SK-MEL-5 (cell line): ENCODE data around the gene CGNL1. TPM values are rescaled to one million over a fixed set of nuclear protein-coding genes. Genes with fewer than 3 reads are reported as not detected.

ENCODE experiments used
- DNase-seq: peaks from one replicate; pipeline ENCODE4 v3.0.0-alpha.2; 2016; ENCODE audit warnings: low read depth, low spot score
- in situ Hi-C: cut with HindIII; loops from 2 replicates; pipeline ENCODE4 v1.10.0; 2016; ENCODE audit warnings: low sequenced_read_pairs, high pct_unique_total_duplicates, low pct_unique_long_range_greater_than_20kb
- total RNA-seq: library from RNA; depleted of rRNA; stranded (reverse); fragments of >200 nt; shearing (Covaris generic); gene quantifications from 2 replicates; pipeline ENCODE4 v1.2.3, GENCODE V29; 2014

CGNL1 gene
- total RNA-seq, 1 experiment from 2014 or later, result 0.24 TPM

DNA sequence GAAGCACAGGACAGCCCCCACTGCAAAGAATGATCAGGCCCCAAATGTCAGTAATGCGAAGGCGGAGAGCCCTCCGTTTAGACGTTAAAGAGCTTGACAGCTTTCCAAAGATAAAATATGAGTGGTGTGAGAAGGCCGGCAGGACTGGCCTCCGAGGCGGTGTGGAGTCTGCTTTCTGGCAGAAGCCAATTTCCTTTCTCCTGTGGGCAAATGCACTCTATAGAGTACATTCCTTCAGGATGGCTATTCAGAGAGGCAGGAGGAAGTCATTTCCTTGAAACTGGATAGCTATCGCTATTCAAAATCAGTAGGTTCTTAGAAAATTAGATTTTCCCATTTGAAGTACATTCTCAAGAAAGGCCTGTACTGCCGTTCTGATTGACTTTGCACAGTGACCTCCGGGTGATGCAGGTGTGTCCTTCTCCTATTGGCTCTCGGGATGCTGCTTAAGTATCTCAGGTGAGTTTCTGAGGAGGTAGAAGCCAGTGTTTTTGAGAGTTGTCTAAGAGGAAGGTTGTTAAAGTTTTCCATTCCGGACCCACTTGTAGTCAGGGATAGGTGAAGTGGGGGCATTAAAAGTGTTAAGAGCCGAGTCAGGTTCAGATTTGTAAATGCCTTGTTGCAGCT is 142.6 kb downstream of the CGNL1 start:
- DNase-seq, result no peak
- in situ Hi-C loops, result no loop called here

- DNase-seq, result no peak
- in situ Hi-C loops, result no loop called here
Observed at GRCh38 chr15:57519806-57520205, 143.5 kb downstream of the CGNL1 start.

- DNase-seq, result no peak
- in situ Hi-C loops, result no loop called here
Observed at GRCh38 chr15:57521503-57521902, 145.2 kb downstream of the CGNL1 start.

- in situ Hi-C loops, result no loop called here
- DNase-seq, result no peak
Observed at GRCh38 chr15:57522148-57522547, 145.8 kb downstream of the CGNL1 start.

DNA sequence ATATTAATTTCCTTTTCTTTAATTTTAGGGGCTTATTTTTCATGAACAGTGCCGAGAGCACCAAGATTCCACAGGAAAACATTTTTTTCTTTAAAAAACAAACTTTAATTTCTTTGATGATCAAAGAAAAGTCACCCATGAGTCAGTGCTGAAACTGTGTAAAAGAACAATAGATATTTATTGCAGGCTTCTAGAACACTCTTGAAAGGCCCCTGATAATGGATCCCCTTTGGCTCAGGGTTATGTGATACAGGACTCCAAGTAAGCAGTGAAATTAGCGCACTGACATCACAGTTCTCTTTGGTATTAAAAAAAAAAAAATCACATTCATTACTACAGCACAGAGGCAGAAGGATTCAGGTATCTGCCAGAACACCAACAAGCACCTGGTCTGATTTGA is 149.3 kb downstream of the CGNL1 start:
- DNase-seq, result no peak
- in situ Hi-C loops, result no loop called here

GRCh38 chr15:57526076-57526475 is 149.8 kb downstream of the CGNL1 start:
- in situ Hi-C loops, result no loop called here
- no peak for DNase-seq

DNA sequence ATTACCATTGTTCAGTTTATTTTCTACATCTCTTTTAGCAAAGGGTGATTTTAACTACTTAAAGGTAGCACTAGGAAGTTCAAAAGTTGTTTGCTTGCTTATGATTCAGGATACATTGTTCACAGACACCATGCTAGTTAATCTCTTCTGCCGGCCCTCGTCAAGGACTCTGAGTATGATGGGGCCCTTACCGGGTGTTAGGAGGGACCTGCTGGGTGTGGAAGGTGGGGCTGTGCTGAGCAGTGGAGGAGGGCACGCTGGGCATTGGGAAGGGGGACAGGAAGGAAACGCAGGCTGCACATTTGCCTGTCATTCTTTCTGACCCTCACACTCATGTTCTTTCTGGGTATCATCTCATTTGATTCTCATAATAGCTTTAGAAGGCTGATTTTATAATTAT is 150.3 kb downstream of the CGNL1 start:
- in situ Hi-C loops, result no loop called here
- DNase-seq, result no peak

- in situ Hi-C loops, result no loop called here
Observed at GRCh38 chr15:57527382-57528091, 151.2 kb downstream of the CGNL1 start.

GRCh38 chr15:57528940-57529565 is 152.7 kb downstream of the CGNL1 start:
- in situ Hi-C loops, result no loop called here
- no peak for DNase-seq

More at GRCh38 chr15:57527382-57528091, 151.2 kb downstream of the CGNL1 start:
- peak; percentile 92 for DNase-seq

- no peak for DNase-seq
- in situ Hi-C loops, result no loop called here
Observed at GRCh38 chr15:57529748-57530147, 153.4 kb downstream of the CGNL1 start.

- in situ Hi-C loops, result no loop called here
- DNase-seq, result peak; percentile 7
Observed at GRCh38 chr15:57532731-57533447, 156.6 kb downstream of the CGNL1 start.

- no peak for DNase-seq
- in situ Hi-C loops, result no loop called here
Observed at GRCh38 chr15:57533448-57533799, 157.1 kb downstream of the CGNL1 start.

DNA sequence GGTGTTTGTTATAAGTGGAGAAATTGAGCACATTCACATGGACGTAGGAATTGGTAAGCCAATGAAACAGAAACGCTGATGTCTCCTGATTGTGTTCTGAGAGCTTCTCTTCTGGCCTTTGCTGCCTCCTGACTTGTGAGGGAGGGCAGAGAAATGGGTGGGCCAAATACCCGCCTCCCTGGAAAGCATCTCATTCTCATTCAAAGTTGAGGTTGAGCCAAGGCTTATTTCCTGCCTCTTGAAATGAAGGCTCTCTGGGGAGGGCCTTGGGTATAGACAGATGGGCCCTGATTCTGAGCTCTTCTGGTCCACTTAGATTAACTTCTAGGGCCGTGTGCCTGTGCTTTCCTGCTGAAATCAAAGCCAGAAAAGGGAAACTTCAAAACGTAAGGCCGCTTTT is 158.0 kb downstream of the CGNL1 start:
- in situ Hi-C loops, result no loop called here
- no peak for DNase-seq

DNA sequence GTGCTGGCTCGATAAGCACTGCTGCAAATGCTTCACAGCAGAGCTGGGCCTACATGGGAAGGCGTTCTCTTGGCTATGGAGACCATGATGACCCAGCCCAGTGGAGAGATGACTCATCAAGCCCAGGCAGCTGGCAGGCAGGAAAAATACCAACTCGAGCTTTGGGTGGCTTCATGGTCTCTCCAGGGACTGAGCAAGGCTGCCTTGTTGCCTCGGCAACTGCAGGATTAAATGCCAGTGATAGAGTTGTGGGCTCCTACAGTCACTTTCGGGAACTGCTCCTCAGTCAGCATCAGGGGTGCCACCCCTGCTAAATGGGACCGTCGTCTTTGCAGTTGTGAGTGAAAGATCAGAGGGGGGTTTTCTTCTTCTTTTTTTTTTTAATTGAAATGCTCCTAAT is 160.8 kb downstream of the CGNL1 start:
- in situ Hi-C loops, result no loop called here
- peak; percentile 32 for DNase-seq

DNA sequence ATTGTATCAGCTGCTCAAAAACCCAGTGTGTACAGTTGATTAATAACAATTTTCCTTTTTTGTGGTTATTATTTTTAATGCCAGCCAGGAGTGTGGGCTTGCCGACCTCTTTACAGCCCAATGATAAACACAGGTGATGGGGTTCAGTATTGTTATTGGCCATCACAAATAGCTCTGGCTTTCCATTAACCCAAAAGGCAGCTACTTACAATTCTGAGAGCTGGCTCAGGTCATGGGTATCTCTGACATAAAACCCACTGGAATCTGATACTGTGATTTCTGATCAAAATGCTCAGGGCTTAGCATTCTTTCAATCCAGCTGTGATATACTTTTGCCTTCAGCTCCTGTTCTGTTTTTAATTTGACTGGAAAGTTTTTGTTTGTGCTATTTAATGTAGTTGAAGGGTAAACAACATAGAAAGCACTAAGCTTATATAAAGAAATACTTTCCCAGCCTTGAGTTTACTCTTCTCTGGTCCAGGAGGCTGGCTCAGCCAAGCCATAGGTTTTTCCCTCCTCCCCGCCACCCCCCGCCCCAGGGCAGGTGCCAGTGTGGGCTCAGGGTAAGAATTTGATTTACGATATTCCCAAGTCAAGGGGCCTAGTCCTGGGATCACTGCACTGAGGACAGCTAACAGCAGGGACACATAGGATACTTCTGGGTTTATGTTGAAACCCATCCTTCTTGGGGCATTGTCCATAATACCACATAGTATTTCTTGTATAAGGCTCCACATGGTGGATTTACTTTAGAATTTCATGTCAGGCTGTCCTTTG is 161.4 kb downstream of the CGNL1 start:
- in situ Hi-C loops, result no loop called here
- no peak for DNase-seq

GRCh38 chr15:57538265-57538529 is 161.9 kb downstream of the CGNL1 start:
- DNase-seq, result no peak

DNA sequence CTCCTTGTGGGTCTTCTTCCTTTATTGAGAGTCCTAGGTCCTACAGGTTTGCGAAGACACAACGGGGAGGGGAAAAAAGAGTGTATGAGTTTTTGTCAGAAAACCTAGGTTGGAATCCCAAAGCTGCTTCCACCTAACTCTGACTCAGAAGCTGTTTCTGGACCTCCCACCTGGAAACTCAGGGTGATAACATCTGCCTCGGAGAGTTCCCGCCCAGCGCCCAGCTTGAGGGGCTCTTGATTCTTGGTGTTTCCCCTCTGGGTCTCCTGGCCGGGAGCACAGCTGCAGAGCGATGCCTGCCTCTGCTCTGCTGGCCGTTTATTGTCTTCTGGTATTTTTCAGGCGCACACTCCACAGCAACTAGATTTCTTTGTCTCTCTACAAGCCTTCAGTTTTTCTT is 162.5 kb downstream of the CGNL1 start:
- no peak for DNase-seq
- in situ Hi-C loops, result no loop called here

More at GRCh38 chr15:57538265-57538529, 161.9 kb downstream of the CGNL1 start:
- in situ Hi-C loops, result no loop called here

DNA sequence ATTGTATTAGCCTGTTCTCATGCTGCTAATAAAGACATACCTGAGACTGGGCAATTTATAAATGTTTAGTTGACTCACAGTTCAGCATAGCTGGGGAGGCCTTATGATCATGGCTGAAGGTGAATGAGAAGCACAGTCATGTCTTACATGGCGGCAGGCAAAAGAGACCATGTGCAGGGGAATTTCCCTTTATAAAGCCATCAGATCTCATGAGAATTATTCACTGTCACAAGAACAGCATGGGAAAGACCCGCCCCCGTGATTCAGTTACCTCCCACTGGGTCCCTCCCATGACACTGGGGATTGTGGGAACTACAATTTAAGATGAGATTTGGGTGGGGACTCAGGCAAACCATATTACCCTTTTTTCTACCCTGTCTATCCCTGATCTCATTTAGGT is 163.9 kb downstream of the CGNL1 start:
- in situ Hi-C loops, result no loop called here
- peak; percentile 22 for DNase-seq
